Activated CD4-positive, alpha-beta T cell treated with anti-CD3 and anti-CD28 coated beads, Interleukin-10, Interleukin-2, amounts not matched to agents 100 ng/mL and 50 ng/mL, durations not matched to agents 16 hours and 8 hours (primary cell): ENCODE measurements around the gene TRIP11.
A peak's percentile ranks its signal among the peaks of the same experiment; 100 is the strongest.

Experiments
- DNase-seq: peaks from one replicate; pipeline ENCODE4 v3.0.0-alpha.2; 2020

TRIP11 gene

DNA sequence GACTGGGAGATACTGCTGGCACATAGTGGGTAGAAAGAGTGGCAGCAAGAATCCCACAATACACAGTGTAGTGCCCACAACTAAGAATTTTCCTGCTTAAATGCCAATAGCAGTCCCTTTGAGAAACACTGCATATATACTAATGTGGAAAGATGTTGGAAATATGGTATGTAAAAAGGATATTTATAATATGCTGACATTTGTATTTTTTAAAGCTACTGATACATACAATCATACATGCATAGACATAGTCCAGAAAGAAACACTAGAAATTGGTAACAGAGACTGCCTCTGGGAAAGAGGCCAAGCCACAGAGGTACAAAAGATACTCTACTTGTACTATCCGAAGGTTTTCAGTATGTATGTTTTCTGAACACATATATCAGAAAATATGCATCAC, 30.3 kb downstream of the TRIP11 start:
- no peak for DNase-seq

GRCh38 chr14:92005019-92005418, 34.8 kb downstream of the TRIP11 start:
- no peak for DNase-seq

GRCh38 chr14:92004062-92004461, 35.8 kb downstream of the TRIP11 start:
- no peak for DNase-seq

- DNase-seq, result no peak
Observed at GRCh38 chr14:91998667-91999570, 40.9 kb downstream of the TRIP11 start.

DNA sequence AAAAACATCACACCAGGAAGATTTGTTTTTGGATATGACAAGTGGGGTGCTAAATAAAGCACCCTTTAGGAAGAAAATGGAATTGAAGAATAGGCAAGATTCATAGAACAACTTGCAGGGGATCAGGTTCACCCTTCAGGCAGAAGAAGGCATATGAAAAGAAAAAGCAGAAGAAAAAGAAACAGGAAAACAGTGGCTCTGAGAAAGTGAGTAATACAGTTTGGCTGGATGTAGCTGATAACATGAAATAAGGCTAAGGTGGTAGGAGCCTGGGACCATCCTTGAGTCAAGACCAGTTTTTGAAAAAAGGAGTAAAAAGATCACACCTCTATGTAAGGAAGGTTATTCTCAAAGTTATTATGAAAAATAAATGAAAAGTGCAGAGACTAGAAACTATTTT, 42.4 kb downstream of the TRIP11 start:
- no peak for DNase-seq

DNA sequence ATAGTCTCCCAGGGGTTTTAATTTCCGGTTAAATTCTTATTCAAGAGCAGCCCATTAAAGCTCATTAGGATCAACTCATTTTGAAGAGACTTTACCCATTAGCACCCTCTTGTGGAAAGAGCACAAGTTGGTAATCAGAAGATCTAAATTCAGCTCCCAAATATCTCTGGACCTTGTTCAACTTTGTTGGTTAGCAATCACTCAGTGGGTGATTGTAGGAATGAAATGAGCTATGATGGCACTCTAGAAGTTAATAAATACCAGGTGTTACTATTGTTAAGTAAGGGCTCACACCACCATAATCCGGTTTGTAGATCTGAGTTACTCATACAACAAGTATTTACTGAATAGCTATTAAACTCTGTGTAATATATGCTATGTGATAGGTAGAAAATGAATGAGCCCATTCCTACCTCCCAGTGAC, 42.9 kb downstream of the TRIP11 start:
- DNase-seq, result peak; percentile 70

DNA sequence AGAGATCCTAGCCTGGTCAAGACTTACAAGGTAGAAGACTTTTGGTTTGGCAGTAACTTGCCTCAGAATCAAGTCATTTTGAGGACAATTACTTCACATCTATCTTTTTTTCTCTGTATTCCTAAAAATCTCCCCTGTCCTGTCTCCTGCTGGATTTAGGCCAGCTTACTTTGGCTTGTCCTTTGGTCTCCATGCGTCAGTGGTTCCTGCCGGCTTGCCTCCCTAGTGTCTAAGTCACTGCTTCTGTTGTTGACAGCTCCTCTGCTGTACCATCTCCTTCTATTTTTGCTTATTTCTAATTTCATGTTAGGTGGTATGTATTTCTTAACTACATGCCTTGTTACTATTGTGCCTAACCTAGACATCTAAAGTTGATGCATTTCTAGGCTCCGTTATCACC, 52.7 kb downstream of the TRIP11 start:
- DNase-seq, result no peak

DNA sequence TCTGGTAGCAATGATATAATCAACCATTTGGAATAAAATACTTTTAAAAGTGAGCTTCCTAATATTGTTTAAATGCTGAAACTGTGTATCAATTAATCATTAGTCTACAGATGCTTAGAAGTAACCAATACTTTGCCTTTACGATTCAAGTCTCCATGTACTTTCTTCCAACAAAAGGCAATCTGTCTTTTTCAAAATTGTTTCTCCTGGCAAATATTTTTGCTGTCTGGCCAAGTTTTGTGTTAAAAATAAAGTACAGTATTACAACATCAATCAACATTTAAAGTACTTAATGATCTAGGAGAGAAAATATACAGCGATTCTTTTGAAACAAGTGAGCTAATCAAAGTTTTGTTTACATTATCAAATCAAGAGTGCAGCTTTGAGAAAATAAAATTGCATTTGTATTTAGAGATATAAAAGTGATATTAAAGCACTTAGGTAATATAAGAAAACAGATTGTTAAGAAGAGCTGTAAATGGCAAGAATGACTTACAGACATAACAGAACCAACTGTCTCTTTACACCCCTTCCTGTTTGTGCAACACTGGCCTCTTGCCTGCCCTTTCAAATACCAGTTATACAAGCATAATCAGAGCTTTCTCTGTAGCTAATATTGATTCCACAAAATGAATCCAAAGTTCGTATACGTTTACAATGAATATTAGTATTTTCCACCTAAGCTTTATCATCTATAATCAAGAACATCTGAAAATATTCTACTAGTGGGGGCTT, 54.2 kb downstream of the TRIP11 start:
- DNase-seq, result no peak

DNA sequence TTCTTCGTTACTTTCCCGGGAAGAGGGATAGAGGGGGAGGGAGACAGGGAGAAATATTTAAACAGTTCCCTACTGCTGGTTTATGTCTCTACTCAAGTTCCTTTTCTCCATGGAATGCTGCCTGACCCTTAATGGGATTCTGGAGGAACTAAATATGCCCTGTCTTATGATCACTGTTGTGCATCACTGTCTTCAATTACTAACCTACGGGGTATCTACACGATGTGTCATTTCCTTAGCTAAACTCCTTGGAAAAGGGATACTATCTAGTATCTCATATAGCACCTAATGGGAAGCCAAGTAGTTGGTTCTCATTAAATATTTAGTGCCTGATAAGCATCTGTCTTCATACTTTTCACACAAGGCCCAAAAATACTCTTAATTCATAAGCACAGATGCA, 54.9 kb downstream of the TRIP11 start:
- no peak for DNase-seq

DNA sequence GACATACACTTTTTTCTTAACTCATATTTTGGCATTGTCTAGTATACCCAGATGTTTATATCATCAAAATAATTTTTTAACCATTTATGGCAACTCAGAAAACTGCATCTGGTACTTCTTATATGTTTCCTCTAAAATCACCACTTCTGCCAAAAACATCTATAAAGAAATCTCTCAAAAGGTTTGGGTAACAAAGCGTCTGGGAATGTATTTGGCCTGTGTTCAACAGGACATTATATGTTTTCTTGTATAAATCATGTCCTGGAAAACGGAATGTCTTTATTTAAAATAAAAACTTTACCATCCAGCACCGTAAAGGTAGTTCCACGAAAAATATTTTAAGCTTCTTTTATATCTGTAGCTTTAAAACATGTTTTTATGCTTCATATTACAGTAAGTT, 56.3 kb downstream of the TRIP11 start:
- DNase-seq, result no peak

DNA sequence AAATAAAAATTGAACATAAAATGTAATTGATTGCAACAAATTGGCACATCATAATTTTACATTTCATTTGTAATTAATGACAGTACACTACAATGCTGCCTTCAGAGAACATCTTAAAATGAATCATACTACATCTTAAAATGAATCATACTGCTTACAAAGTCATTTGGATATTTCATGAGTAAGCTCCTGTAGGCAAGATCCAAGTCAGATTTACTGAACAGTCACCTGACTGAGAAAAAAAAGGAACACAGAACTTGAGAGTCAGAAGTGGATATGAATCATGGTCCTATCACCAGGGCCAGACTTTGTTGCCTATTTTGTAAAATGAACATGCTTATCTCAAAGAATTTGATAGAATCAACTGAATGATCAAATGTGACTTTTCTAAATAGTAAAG, 59.7 kb downstream of the TRIP11 start:
- DNase-seq, result peak; percentile 92

DNA sequence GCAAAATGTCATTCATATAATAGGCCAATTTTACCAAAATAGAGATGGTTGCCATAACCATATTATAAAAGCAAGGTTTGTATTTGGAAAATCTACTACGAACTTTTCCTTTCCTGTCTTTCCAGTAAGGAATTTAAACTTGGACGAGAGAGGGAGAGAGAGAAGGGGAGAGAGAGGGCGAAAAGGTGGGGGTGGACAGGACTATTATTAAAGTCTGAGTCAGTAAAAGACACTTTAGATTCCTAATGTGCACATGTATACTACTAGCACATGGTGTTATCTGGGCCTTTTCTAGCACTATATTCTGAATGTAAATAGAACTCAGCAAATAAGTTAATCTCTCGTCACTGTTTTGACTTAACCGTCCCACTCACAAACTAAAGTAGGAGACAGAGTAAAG, 62.0 kb downstream of the TRIP11 start:
- DNase-seq, result no peak

GRCh38 chr14:91975763-91976162, 64.1 kb downstream of the TRIP11 start:
- DNase-seq, result no peak

GRCh38 chr14:91971188-91971778, 68.6 kb downstream of the TRIP11 start:
- DNase-seq, result no peak

GRCh38 chr14:91968280-91968679, 71.6 kb downstream of the TRIP11 start:
- peak; percentile 63 for DNase-seq

DNA sequence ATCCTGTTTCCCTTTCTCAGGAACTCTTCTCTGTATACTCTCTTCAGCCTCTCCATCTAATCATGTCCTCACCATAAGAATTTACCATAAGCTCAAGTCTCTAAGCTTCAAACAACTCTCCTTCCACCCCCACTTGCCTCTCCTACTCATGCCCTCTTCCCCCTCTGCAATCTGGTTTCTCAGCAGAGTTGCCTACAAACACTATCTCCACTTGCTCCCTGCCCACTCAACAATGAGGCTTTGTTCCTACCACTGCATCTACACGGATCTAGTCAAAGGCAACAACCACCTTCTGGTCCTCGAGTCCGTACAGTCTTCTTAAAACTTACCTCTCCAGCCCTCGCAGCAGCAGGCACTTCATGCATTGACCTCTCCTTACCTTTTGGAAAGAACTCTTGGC, 75.1 kb downstream of the TRIP11 start:
- DNase-seq, result no peak

DNA sequence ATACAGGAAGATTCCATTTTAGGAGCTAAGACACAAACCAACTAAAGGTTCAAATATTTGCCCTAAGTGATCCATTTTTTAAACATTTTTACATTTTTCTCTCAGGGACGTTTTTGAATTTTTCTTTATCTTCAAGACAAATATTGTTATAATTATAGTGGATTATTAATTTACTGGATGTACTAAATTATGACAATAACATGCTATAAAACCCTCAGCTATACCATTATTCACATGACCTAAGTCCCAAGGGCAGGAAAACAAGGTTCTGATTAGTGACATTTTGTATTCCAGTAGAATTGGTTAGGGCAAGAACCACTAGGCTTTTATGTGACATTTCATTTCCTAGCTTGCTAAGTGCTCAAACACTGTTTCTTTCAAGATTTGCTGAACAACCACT, 75.8 kb downstream of the TRIP11 start:
- no peak for DNase-seq

- DNase-seq, result no peak
Observed at GRCh38 chr14:91963465-91963864, 76.4 kb downstream of the TRIP11 start.

GRCh38 chr14:91961297-91962220, 78.3 kb downstream of the TRIP11 start:
- peak; percentile 37 for DNase-seq

DNA sequence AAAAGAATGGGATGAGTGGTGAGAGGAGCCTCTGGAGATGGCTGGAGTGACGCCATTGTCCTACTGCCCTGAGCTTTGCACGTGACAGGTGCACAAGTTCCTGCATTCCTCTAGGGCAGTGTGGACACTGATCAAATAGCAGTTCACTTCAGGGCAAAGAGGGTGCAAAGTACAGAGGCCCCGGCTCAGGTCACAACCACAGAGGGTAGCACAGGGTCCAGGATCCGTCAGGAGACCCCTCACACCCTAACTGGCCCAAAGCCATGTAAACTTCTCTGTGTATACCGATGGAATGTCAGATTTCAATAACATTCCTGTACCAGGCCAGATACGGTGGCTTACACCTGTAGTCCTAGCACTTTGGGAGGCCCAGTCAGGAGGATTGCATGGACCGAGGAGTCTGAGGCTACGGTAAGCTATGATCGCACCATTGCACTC, 82.0 kb downstream of the TRIP11 start:
- no peak for DNase-seq

GRCh38 chr14:91956616-91957015, 83.2 kb downstream of the TRIP11 start:
- DNase-seq, result no peak

DNA sequence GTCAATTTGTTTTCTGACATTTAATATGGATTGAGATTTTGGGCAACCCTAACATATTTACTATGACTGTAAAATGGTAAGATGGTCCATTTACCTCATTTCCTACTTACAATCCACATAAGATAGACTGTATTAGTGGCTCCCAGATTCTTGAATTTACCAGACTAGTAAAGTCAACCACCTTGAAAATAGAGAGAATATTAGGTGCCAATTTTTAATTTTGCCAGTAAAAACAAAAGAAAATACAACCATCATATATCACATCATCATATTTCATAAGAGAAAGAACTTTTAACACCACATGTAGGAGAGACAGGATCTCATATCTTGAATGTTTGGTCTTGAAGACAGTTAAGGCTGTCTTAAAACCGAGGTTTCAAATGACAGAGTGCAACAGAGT, 84.7 kb downstream of the TRIP11 start:
- DNase-seq, result no peak
